Right lobe of liver (tissue), 4 donors: Measurements from ENCODE around the gene DPT.

Experiments
- CTCF ChIP-seq, 4 donors: fragments of 200-600 bp in 3 of 4; fragments of 450-650 bp in 1 of 4; IDR thresholded peaks; one replicate each; pipeline versions ENCODE4 v1.5.1 to v1.8.0; 2016 to 2022; ENCODE audit warnings: antibody characterized with exemption in 4 of 4, mild to moderate bottlenecking in 2 of 4
- POLR2A ChIP-seq: fragments of 450-650 bp; IDR thresholded peaks from one replicate; pipeline ENCODE4 v1.6.1; 2017; ENCODE audit warnings: antibody characterized with exemption, mild to moderate bottlenecking
- donor health status: DM: no; HTN: no; CAD: no.
- donor health status: DM: no; HTN: no; CAD: no.
- donor health status: DM: no; HTN: yes; CAD: no.

GRCh38 chr1:168686666-168687065, 42.3 kb downstream of the DPT start:
- TF ChIP-seq CTCF (IDR thresholded peaks at IDR 0.05), result no peak
- no peak for TF ChIP-seq POLR2A
